H1 (cell line): ENCODE results near the gene MYO7B. TPM values are rescaled to one million over a fixed set of nuclear protein-coding genes. Genes with fewer than 3 reads are reported as not detected.

ENCODE experiments used
- GABPA ChIP-seq: IDR thresholded peaks from 2 replicates; pipeline ENCODE4 v1.6.1; 2011; ENCODE audit warnings: mild to moderate bottlenecking, low read length, moderate library complexity, borderline replicate concordance; ENCODE audit not compliant: insufficient read depth
- polyA plus RNA-seq, 7 experiments: library from polyadenylated mRNA; depleted of rRNA in 3 of 7; stranded (reverse) in 5 of 7; unstranded in 2 of 7; fragments of >200 nt in 5 of 7; fragments of 200-250 nt in 2 of 7; gene quantifications; 1 replicate in 5 of 7; 2 replicates in 1 of 7; 4 replicates in 1 of 7; pipeline versions ENCODE4 v1.2.1 to v1.2.3, GENCODE V29; 2011 to 2013; ENCODE audit warnings: missing spikeins in 2 of 7, mixed read lengths in 2 of 7
- total RNA-seq: library from RNA; stranded (reverse); fragmentation: NEBNext Ultra II Directional; extraction: Animal tissue kit (Norgen Biotek cat#: 25700); gene quantifications from 2 replicates; pipeline ENCODE4 v1.2.1, GENCODE V29; 2021

The MYO7B gene
- total and polyA plus RNA-seq, 2 of the 8 experiments (the other 6 are each of a cell fraction or from before 2014, with no cell fraction given): not detected

DNA sequence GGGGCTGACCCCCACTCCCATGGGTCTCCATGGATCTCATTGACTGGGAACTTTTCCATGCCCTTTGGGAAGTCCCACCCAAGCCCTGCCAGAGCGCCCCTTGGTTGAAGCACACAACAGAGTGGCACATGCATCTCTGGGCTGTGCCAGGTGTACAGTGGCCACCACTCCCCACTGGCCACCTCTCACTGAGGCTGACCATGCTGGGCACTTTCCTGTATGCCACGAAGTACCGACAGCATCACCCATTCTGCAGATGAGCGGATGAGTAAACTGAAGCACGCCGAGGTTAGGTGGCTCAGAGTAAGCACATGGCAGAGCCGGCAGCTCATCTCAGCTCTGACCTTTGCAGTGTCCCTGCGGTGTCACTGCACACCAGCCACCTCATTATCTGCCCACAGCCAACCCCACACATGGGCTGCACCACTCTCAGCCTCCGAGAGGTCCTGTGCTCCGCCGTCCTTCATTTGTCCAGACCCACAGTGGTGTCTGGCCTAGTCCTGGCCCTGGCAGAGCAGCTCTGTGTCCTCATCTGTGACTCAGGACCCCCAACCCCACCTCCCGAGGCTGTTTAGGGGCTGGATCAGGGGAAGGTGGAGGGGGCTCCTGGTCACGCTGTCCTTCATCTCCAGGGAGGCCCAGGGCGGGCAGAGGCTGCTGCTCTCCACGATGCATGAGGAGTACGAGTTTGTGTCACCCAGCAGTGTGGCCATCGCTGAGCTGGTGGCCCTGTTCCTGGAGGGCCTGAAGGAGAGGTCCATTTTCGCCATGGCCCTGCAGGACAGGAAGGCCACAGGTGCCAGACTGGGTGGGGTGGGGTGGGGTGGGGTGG, 92.5 kb downstream of the MYO7B start (continued):
- TF ChIP-seq GABPA: no peak
- TF ChIP-seq, all 59 proteins: peak for 0
